SK-N-SH (cell line): Measurements from ENCODE around the gene MBD4. TPM values are rescaled to one million over a fixed set of nuclear protein-coding genes. Genes with fewer than 3 reads are reported as not detected.

Source experiments
- CTCF ChIA-PET: fragments of 300-600, 350-600 bp; formaldehyde crosslinking; extraction: SDS; loops from one replicate; lab custom pipeline; 2021; lab: Yijun Ruan, JAX
- POLR2A ChIA-PET: fragments of 350-600 bp; sonication (Branson Sonifier 250); formaldehyde crosslinking; extraction: SDS; loops from one replicate; lab custom pipeline; 2020; ENCODE audit warnings: antibody characterized with exemption, inconsistent platforms; lab: Yijun Ruan, JAX
- DNase-seq: peaks from one replicate; pipeline ENCODE4 v3.0.0; 2012
- H2AFZ ChIP-seq: fragments of 200-600 bp; sonication (generic); 2 replicates; pipeline ENCODE4 v1.8.1; 2016; ENCODE audit warnings: antibody characterized with exemption, mild to moderate bottlenecking, low read depth
- H3F3A ChIP-seq: fragments of 200-600 bp; sonication (generic); replicated peaks from 2 replicates; pipeline ENCODE3; 2016; ENCODE audit warnings: antibody characterized with exemption, mild to moderate bottlenecking; ENCODE audit not compliant: insufficient read depth
- H3K27ac ChIP-seq, 2 experiments: fragments of 200-500 bp in 1 of 2; fragments of 200-600 bp in 1 of 2; sonication (Bioruptor generic) in 1 of 2; sonication (generic), shearing (Covaris generic) in 1 of 2; 2 replicates each; pipeline versions ENCODE4 v1.5.1 to v1.6.1; 2014 to 2016; ENCODE audit warnings: low read depth in 2 of 2, inconsistent platforms in 1 of 2, low read length in 1 of 2, mild to moderate bottlenecking in 1 of 2, mixed read lengths in 1 of 2
- H3K27me3 ChIP-seq: fragments of 200-600 bp; sonication (generic), shearing (Covaris generic); 2 replicates; pipeline ENCODE4 v1.6.1; 2016; ENCODE audit warnings: mixed run types; ENCODE audit not compliant: insufficient read depth
- H3K36me3 ChIP-seq, 2 experiments: fragments of 200-500 bp in 1 of 2; fragments of 200-600 bp in 1 of 2; sonication (Bioruptor generic) in 1 of 2; sonication (generic) in 1 of 2; replicated peaks in 1 of 2; 2 replicates each; pipeline versions ENCODE3 to v1.5.1; 2014 to 2016; ENCODE audit warnings: low read length in 1 of 2, mild to moderate bottlenecking in 1 of 2; ENCODE audit not compliant: insufficient read depth in 2 of 2, control insufficient read depth in 1 of 2
- H3K4me1 ChIP-seq, 2 experiments: fragments of 200-500 bp in 1 of 2; fragments of 200-600 bp in 1 of 2; sonication (Bioruptor generic) in 1 of 2; sonication (generic), shearing (Covaris generic) in 1 of 2; 2 replicates each; pipeline versions ENCODE4 v1.5.1 to v1.6.1; 2014 to 2016; ENCODE audit warnings: low read depth in 1 of 2, low read length in 1 of 2, mixed run types in 1 of 2; ENCODE audit not compliant: insufficient read depth in 2 of 2, control insufficient read depth in 1 of 2
- H3K4me2 ChIP-seq: fragments of 200-600 bp; sonication (generic), shearing (Covaris generic); 2 replicates; pipeline ENCODE4 v1.6.1; 2017; ENCODE audit warnings: mixed run types
- H3K4me3 ChIP-seq, 2 experiments: fragments of 200-500 bp in 1 of 2; fragments of 200-600 bp in 1 of 2; sonication (Bioruptor generic) in 1 of 2; sonication (generic), shearing (Covaris generic) in 1 of 2; 2 replicates each; pipeline versions ENCODE4 v1.5.1 to v1.8.1; 2014 to 2016; ENCODE audit warnings: low read depth in 2 of 2, inconsistent platforms in 1 of 2, low read length in 1 of 2, mild to moderate bottlenecking in 1 of 2, mixed read lengths in 1 of 2, moderate library complexity in 1 of 2
- H3K79me2 ChIP-seq: fragments of 200-600 bp; sonication (generic); 2 replicates; pipeline ENCODE4 v1.8.1; 2017; ENCODE audit warnings: mild to moderate bottlenecking; ENCODE audit not compliant: insufficient read depth
- H3K9ac ChIP-seq: fragments of 200-600 bp; sonication (generic); 2 replicates; pipeline ENCODE4 v1.6.1; 2017; ENCODE audit warnings: mixed run types
- H3K9me2 ChIP-seq: fragments of 200-600 bp; sonication (generic); 2 replicates; pipeline ENCODE4 v1.6.1; 2017; ENCODE audit warnings: mixed run types
- H3K9me3 ChIP-seq: fragments of 200-600 bp; sonication (generic); 2 replicates; pipeline ENCODE4 v1.6.1; 2017; ENCODE audit warnings: mixed run types, mild to moderate bottlenecking, moderate library complexity
- H4K20me1 ChIP-seq: fragments of 200-600 bp; sonication (generic); 2 replicates; pipeline ENCODE4 v1.6.1; 2017; ENCODE audit warnings: mild to moderate bottlenecking, mixed run types; ENCODE audit not compliant: insufficient read depth
- CHD2 ChIP-seq: fragments of 150-350 bp; IDR thresholded peaks from 2 replicates; pipeline ENCODE4 v1.6.1; 2018; ENCODE audit warnings: low read length; ENCODE audit not compliant: partially characterized antibody
- ELF1 ChIP-seq: IDR thresholded peaks from 2 replicates; pipeline ENCODE4 v1.4.0; 2012
- EZH2phosphoT487 ChIP-seq: fragments of 200-600 bp; sonication (generic); IDR thresholded peaks from 2 replicates; pipeline ENCODE4 v1.6.1; 2017; ENCODE audit warnings: low read depth, mixed run types, mild to moderate bottlenecking, antibody characterized with exemption, moderate library complexity, borderline replicate concordance
- FOSL2 ChIP-seq: IDR thresholded peaks from 2 replicates; pipeline ENCODE4 v1.4.0; 2012; ENCODE audit warnings: low read depth, mild to moderate bottlenecking, moderate library complexity, borderline replicate concordance
- FOXJ3 ChIP-seq: sonication (generic); formaldehyde crosslinking; IDR thresholded peaks from 2 replicates; pipeline ENCODE4 v1.5.1; 2020; ENCODE audit warnings: mild to moderate bottlenecking, missing genetic modification reagents
- GATA2 ChIP-seq: sonication (generic); formaldehyde crosslinking; IDR thresholded peaks from 2 replicates; pipeline ENCODE4 v1.5.0; 2020; ENCODE audit warnings: mild to moderate bottlenecking, missing genetic modification reagents
- MEF2A ChIP-seq: IDR thresholded peaks from 2 replicates; pipeline ENCODE4 v1.4.0; 2012; ENCODE audit warnings: low read depth, borderline replicate concordance
- NFIC ChIP-seq: IDR thresholded peaks from 2 replicates; pipeline ENCODE4 v1.4.0; 2012; ENCODE audit warnings: borderline replicate concordance
- POLR2AphosphoS5 ChIP-seq: IDR thresholded peaks from 2 replicates; pipeline ENCODE4 v1.6.1; 2012; ENCODE audit warnings: low read depth, low read length
- RAD21 ChIP-seq: IDR thresholded peaks from 2 replicates; pipeline ENCODE4 v1.6.1; 2012; ENCODE audit warnings: mild to moderate bottlenecking, low read length
- RFX5 ChIP-seq: IDR thresholded peaks from 2 replicates; pipeline ENCODE4 v1.6.1; 2012; ENCODE audit warnings: mild to moderate bottlenecking, improper control_type of control experiment, low read length
- TAF1 ChIP-seq: IDR thresholded peaks from 2 replicates; pipeline ENCODE4 v1.6.1; 2012; ENCODE audit warnings: low read depth, mild to moderate bottlenecking, low read length, moderate library complexity, borderline replicate concordance
- TCF12 ChIP-seq: IDR thresholded peaks from 2 replicates; pipeline ENCODE4 v1.4.0; 2012
- WGBS: methylation state at CpG from one replicate; pipeline ENCODE4 v1.1.6; 2017; ENCODE audit warnings: low lambda C conversion rate; 5-methylcytosine and 5-hydroxymethylcytosine counted together
- polyA plus RNA-seq, 3 experiments: library from polyadenylated mRNA; depleted of rRNA; stranded (reverse); fragments of >200 nt; gene quantifications; 2 replicates each; pipeline ENCODE4 v1.2.3, GENCODE V29; 2012
- TF ChIP-seq, protein P1 (sequence below): fragments of 200-600 bp; sonication (generic); IDR thresholded peaks from 2 replicates; pipeline ENCODE4 v1.6.1; 2017; ENCODE audit warnings: antibody characterized with exemption, mild to moderate bottlenecking, moderate library complexity
- TF ChIP-seq, protein P2 (sequence below): IDR thresholded peaks from 2 replicates; pipeline ENCODE4 v1.4.0; 2012; ENCODE audit warnings: low read depth
- TF ChIP-seq, protein P3 (sequence below): fragments of 150-350 bp; IDR thresholded peaks from 2 replicates; pipeline ENCODE4 v1.6.1; 2016; ENCODE audit warnings: mild to moderate bottlenecking, low read depth, low read length
- TF ChIP-seq, protein P4 (sequence below): IDR thresholded peaks from 2 replicates; pipeline ENCODE4; 2012

MBD4 gene
- polyA plus RNA-seq, 1 of the 3 experiments (the other 2 are of a cell fraction): 11.1 TPM

- DNase-seq: no peak
- Histone ChIP-seq H2AFZ (no peak overlapping the region), H3K4me2 (no peak overlapping the region), H3K4me3 (no peak overlapping the region), H3K27ac (no peak overlapping the region), H3K27me3 (no peaks in the 10 kb centered on the region), H4K20me1 (no peaks in the 10 kb centered on the region), H3K9me3 (no peaks in the 10 kb centered on the region), H3K9me2 (no peaks in the 10 kb centered on the region), H3K4me1 (peaks cover 0 to 4% of the 10 kb centered on the region in 2 experiments; a peak in 1 of 4 replicates), H3K36me3 (no peaks in the 10 kb centered on the region), H3K9ac (no peak overlapping the region), H3F3A (no peaks in the 10 kb centered on the region), H3K79me2 (no peaks in the 10 kb centered on the region)
- ChIA-PET POLR2A (no interaction called here), CTCF (interaction anchor here (1.8 kb wide), 1 partner anchor 38 kb away, joined by 9 read pairs; no protein-coding TSS in a partner anchor)
- 58% methylated on average over 6 of the region's 6 CpGs for WGBS
- TF ChIP-seq, protein P1, sequence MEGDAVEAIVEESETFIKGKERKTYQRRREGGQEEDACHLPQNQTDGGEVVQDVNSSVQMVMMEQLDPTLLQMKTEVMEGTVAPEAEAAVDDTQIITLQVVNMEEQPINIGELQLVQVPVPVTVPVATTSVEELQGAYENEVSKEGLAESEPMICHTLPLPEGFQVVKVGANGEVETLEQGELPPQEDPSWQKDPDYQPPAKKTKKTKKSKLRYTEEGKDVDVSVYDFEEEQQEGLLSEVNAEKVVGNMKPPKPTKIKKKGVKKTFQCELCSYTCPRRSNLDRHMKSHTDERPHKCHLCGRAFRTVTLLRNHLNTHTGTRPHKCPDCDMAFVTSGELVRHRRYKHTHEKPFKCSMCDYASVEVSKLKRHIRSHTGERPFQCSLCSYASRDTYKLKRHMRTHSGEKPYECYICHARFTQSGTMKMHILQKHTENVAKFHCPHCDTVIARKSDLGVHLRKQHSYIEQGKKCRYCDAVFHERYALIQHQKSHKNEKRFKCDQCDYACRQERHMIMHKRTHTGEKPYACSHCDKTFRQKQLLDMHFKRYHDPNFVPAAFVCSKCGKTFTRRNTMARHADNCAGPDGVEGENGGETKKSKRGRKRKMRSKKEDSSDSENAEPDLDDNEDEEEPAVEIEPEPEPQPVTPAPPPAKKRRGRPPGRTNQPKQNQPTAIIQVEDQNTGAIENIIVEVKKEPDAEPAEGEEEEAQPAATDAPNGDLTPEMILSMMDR: no peak
- TF ChIP-seq CHD2 (no peak), POLR2AphosphoS5 (no peak), GATA2 (CRISPR knock-in tag) (no peak), ELF1 (no peak), MEF2A (no peak), FOSL2 (no peak), EZH2phosphoT487 (no peak), FOXJ3 (no peak), TAF1 (no peak), RAD21 (no peak), RFX5 (no peak), NFIC (no peak), TCF12 (no peak)
- TF ChIP-seq, protein P2, sequence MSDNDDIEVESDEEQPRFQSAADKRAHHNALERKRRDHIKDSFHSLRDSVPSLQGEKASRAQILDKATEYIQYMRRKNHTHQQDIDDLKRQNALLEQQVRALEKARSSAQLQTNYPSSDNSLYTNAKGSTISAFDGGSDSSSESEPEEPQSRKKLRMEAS: no peak
- TF ChIP-seq, protein P3, sequence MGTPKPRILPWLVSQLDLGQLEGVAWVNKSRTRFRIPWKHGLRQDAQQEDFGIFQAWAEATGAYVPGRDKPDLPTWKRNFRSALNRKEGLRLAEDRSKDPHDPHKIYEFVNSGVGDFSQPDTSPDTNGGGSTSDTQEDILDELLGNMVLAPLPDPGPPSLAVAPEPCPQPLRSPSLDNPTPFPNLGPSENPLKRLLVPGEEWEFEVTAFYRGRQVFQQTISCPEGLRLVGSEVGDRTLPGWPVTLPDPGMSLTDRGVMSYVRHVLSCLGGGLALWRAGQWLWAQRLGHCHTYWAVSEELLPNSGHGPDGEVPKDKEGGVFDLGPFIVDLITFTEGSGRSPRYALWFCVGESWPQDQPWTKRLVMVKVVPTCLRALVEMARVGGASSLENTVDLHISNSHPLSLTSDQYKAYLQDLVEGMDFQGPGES: no peak
- TF ChIP-seq, protein P4, sequence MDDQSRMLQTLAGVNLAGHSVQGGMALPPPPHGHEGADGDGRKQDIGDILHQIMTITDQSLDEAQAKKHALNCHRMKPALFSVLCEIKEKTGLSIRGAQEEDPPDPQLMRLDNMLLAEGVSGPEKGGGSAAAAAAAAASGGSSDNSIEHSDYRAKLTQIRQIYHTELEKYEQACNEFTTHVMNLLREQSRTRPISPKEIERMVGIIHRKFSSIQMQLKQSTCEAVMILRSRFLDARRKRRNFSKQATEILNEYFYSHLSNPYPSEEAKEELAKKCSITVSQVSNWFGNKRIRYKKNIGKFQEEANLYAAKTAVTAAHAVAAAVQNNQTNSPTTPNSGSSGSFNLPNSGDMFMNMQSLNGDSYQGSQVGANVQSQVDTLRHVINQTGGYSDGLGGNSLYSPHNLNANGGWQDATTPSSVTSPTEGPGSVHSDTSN: no peak
Measured at GRCh38 chr3:129421988-129422745, 17.6 kb downstream of the MBD4 start.
